ENCODE results near the gene CNOT3.

CNOT3 gene

GRCh38 chr19:54123682-54124081, 13.9 kb upstream of the CNOT3 start:
- DNase-seq = no peak

- DNase-seq = no peak
These were observed 13.2 kb upstream of the CNOT3 start for GRCh38 chr19:54124393-54124792.

- DNase-seq = no peak
These were observed 11.8 kb upstream of the CNOT3 start for GRCh38 chr19:54125713-54126112.

- DNase-seq = no peak
These were observed 9.7 kb upstream of the CNOT3 start for GRCh38 chr19:54127688-54128440.

GRCh38 chr19:54128441-54128725, 9.2 kb upstream of the CNOT3 start:
- no peak for DNase-seq

GRCh38 chr19:54128796-54129616, 8.6 kb upstream of the CNOT3 start:
- DNase-seq = no peak

- DNase-seq = no peak
These were observed 8.0 kb upstream of the CNOT3 start for GRCh38 chr19:54129617-54129996.

GRCh38 chr19:54133312-54133956, 4.1 kb upstream of the CNOT3 start:
- no peak for DNase-seq

- no peak for DNase-seq
These were observed 3.5 kb upstream of the CNOT3 start for GRCh38 chr19:54133957-54134590.

GRCh38 chr19:54136086-54136863, 1.3 kb upstream of the CNOT3 start:
- no peak for DNase-seq

- peak; percentile 100 for DNase-seq
These were observed 481 bp upstream of the CNOT3 start for GRCh38 chr19:54136864-54137698.

GRCh38 chr19:54138489-54139256, 1.1 kb downstream of the CNOT3 start:
- no peak for DNase-seq

GRCh38 chr19:54141356-54141755, 3.8 kb downstream of the CNOT3 start:
- DNase-seq = no peak

GRCh38 chr19:54142166-54142780, 4.7 kb downstream of the CNOT3 start:
- no peak for DNase-seq

- DNase-seq = no peak
These were observed 8.1 kb downstream of the CNOT3 start for GRCh38 chr19:54145541-54146158.

GRCh38 chr19:54147676-54148075, 10.1 kb downstream of the CNOT3 start:
- no peak for DNase-seq

- DNase-seq = no peak
These were observed 10.6 kb downstream of the CNOT3 start for GRCh38 chr19:54148158-54148557.

- DNase-seq = no peak
These were observed 11.7 kb downstream of the CNOT3 start for GRCh38 chr19:54149021-54149812.

- DNase-seq = no peak
These were observed 13.9 kb downstream of the CNOT3 start for GRCh38 chr19:54151362-54152035.

Data from CD4-positive, alpha-beta T cell treated with Interleukin-4 for 4 hours (primary cell).